CD4-positive, CD25-positive, alpha-beta regulatory T cell (primary cell): Measurements from ENCODE around the gene SHB. TPM values are rescaled to one million over a fixed set of nuclear protein-coding genes. Genes with fewer than 3 reads are reported as not detected.
"Not testable (repeated sequence)": the region's sequence is repeated elsewhere in the genome, so short reads cannot be mapped to it uniquely, and the experiment has no call there.

Experiments used
- ATAC-seq, 2 donors: fragments of 150-1000 bp; cut with Tn5 transposase; one replicate each; pipeline ENCODE4 v1.10.0; 2021; ENCODE audit warnings: low read depth in 2 of 2, moderate number of reproducible peaks in 2 of 2, moderate library complexity in 1 of 2
- DNase-seq, 3 donors: peaks; one replicate each; pipeline versions ENCODE4 v3.0.0 to v3.0.0-alpha.2; 2012 to 2022; ENCODE audit warnings: mixed read lengths in 1 of 3
- H3K27ac ChIP-seq: one replicate; pipeline ENCODE4 v1.7.0; 2013; ENCODE audit warnings: mild to moderate bottlenecking, low read length; ENCODE audit not compliant: insufficient read depth, poor library complexity, severe bottlenecking
- H3K27me3 ChIP-seq: one replicate; pipeline ENCODE4 v1.7.0; 2013; ENCODE audit warnings: low read length; ENCODE audit not compliant: control insufficient read depth, insufficient read depth
- H3K36me3 ChIP-seq: one replicate; pipeline ENCODE4 v1.7.0; 2013; ENCODE audit warnings: mild to moderate bottlenecking, low read length, moderate library complexity; ENCODE audit not compliant: control insufficient read depth, insufficient read depth
- H3K4me1 ChIP-seq: 2 replicates; pipeline ENCODE4 v1.7.0; 2013; ENCODE audit warnings: mild to moderate bottlenecking, low read length; ENCODE audit not compliant: insufficient read depth, control insufficient read depth, poor library complexity, severe bottlenecking
- H3K4me3 ChIP-seq: one replicate; pipeline ENCODE4 v1.7.0; 2013; ENCODE audit warnings: low read depth, mild to moderate bottlenecking, low read length, moderate library complexity
- H3K9me3 ChIP-seq, 2 experiments: 1 replicate in 1 of 2; 2 replicates in 1 of 2; pipeline ENCODE4 v1.7.0; 2013; ENCODE audit warnings: low read length in 2 of 2, mild to moderate bottlenecking in 1 of 2, moderate library complexity in 1 of 2; ENCODE audit not compliant: control insufficient read depth in 2 of 2
- H3K27ac Mint-ChIP-seq, 3 donors: one replicate each; pipeline ENCODE4 v1.8.0; 2020 to 2022; ENCODE audit warnings: mild to moderate bottlenecking in 3 of 3, mixed read lengths in 3 of 3, moderate library complexity in 2 of 3
- H3K27me3 Mint-ChIP-seq: one replicate; pipeline ENCODE4 v1.8.0; 2022; ENCODE audit warnings: mild to moderate bottlenecking, mixed read lengths
- H3K36me3 Mint-ChIP-seq: one replicate; pipeline ENCODE4 v1.8.0; 2020; ENCODE audit warnings: mixed read lengths
- H3K4me1 Mint-ChIP-seq, 4 donors: one replicate each; pipeline ENCODE4 v1.8.0; 2020 to 2022; ENCODE audit warnings: mixed read lengths in 4 of 4, mild to moderate bottlenecking in 1 of 4
- H3K4me3 Mint-ChIP-seq, 4 donors: one replicate each; pipeline ENCODE4 v1.8.0; 2020 to 2022; ENCODE audit warnings: mild to moderate bottlenecking in 4 of 4, mixed read lengths in 4 of 4, moderate library complexity in 3 of 4
- H3K9me3 Mint-ChIP-seq, 7 donors: one replicate each; pipeline ENCODE4 v1.8.0; 2020 to 2022; ENCODE audit warnings: mixed read lengths in 7 of 7, mild to moderate bottlenecking in 3 of 7, moderate library complexity in 2 of 7
- polyA plus RNA-seq, 4 donors: library from polyadenylated mRNA; unstranded; fragments of 300-500 nt; fragmentation: Illumina TruSeq; gene quantifications; one replicate each; pipeline ENCODE4 v1.2.3, GENCODE V29; 2021
- total RNA-seq: library from RNA; stranded (reverse); gene quantifications from one replicate; pipeline ENCODE4 v1.2.3, GENCODE V29; 2022

The SHB gene
- total and polyA plus RNA-seq, 5 donors from 2014 or later, result 0.27 to 0.69 TPM; not detected in 3

- not testable (repeated sequence) for H3K4me3 ChIP-seq, H3K9me3 Mint-ChIP-seq, H3K27ac Mint-ChIP-seq, H3K27ac ChIP-seq, H3K9me3 ChIP-seq, ATAC-seq, DNase-seq, H3K4me3 Mint-ChIP-seq, H3K27me3 ChIP-seq, H3K4me1 ChIP-seq, H3K27me3 Mint-ChIP-seq
- Mint-ChIP-seq H3K4me1 (peaks cover 4 to 13% (median 7%) of the 10 kb centered on the region in 4 donors), H3K36me3 (peaks cover 36% of the 10 kb centered on the region)
- H3K36me3 ChIP-seq, result peaks cover 30% of the 10 kb centered on the region
Measured at GRCh38 chr9:37887977-37888583, 180.9 kb downstream of the SHB start.

DNA sequence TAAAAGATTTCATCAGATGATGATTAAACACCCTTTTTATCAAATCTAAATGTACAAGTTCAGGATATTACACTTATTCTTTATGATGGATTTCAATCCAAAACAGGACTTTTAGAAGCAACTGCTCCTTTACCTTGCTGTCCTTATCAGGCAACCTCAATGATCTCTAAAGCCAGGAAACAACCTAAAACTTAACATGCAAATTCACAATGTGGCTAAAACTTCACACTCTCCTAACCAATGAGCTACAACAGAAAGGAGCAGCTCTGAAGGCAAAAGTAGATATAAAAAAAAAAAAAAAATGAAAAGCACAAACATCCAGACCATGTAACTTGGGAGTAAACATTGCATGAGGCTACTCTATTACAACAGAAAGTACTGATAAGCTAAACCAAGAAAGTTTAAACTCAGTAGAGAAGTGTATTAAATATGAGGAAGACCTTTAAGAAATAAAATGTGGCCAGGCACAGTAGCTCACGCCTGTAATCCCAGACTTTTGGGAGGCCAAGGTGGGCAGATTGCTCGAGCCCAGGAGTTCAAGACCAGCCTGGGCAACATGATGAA lies 188.0 kb downstream of the SHB start:
- Mint-ChIP-seq H3K9me3 (no peaks in the 10 kb centered on the region), H3K27ac (no peak overlapping the region), H3K4me3 (no peak overlapping the region), H3K4me1 (peaks cover 5 to 9% (median 7%) of the 10 kb centered on the region in 4 donors), H3K36me3 (peaks cover 22% of the 10 kb centered on the region), H3K27me3 (no peaks in the 10 kb centered on the region)
- Histone ChIP-seq H3K36me3 (peaks cover 11% of the 10 kb centered on the region), H3K9me3 (no peaks in the 10 kb centered on the region), H3K4me3 (no peak overlapping the region), H3K27ac (no peak overlapping the region), H3K4me1 (no peaks in the 10 kb centered on the region), H3K27me3 (no peaks in the 10 kb centered on the region)
- DNase-seq (no peak), ATAC-seq (no peak)

GRCh38 chr9:37876376-37876775 lies 192.7 kb downstream of the SHB start:
- no peak overlapping the region for H3K27ac ChIP-seq
- ATAC-seq (no peak), DNase-seq (no peak)
- H3K27me3 ChIP-seq, result no peaks in the 10 kb centered on the region
- H3K4me3 Mint-ChIP-seq, result no peak overlapping the region
- H3K36me3 ChIP-seq, result peaks cover 7% of the 10 kb centered on the region
- no peaks in the 10 kb centered on the region for H3K4me1 ChIP-seq
- no peaks in the 10 kb centered on the region for H3K9me3 ChIP-seq
- H3K4me1 Mint-ChIP-seq, result peaks cover 0 to 5% (median 3%) of the 10 kb centered on the region in 4 donors
- peaks cover 16% of the 10 kb centered on the region for H3K36me3 Mint-ChIP-seq
- no peaks in the 10 kb centered on the region for H3K27me3 Mint-ChIP-seq
- H3K4me3 ChIP-seq, result no peak overlapping the region
- no peak overlapping the region for H3K27ac Mint-ChIP-seq
- H3K9me3 Mint-ChIP-seq, result no peaks in the 10 kb centered on the region

DNA sequence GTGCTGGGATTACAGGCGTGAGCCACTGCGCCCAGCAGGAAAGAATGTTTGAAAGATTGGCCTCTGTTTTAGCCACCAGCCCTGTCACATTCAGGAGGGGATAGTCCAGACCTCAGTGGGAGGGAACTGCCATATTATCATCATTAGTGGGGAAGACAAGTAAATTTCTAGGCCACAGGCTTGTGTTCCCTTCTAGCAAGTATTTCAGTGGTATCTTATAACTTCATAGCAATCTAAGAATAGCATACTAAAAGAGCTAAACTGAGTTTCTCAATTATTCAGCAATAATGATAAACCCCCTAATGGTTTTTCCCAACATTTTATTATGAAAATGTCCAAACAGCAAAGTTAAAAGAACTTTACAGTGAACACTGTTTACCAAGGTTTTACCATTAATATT lies 195.1 kb downstream of the SHB start:
- ATAC-seq, result no peak
- Mint-ChIP-seq H3K36me3 (peaks cover 7% of the 10 kb centered on the region), H3K4me1 (no peaks in the 10 kb centered on the region), H3K27ac (no peak overlapping the region), H3K27me3 (no peaks in the 10 kb centered on the region), H3K4me3 (no peak overlapping the region), H3K9me3 (no peaks in the 10 kb centered on the region)
- H3K9me3 ChIP-seq, result no peaks in the 10 kb centered on the region
- H3K27ac ChIP-seq, result no peak overlapping the region
- no peak for DNase-seq
- no peaks in the 10 kb centered on the region for H3K27me3 ChIP-seq
- no peaks in the 10 kb centered on the region for H3K4me1 ChIP-seq
- no peak overlapping the region for H3K4me3 ChIP-seq
- no peaks in the 10 kb centered on the region for H3K36me3 ChIP-seq

DNA sequence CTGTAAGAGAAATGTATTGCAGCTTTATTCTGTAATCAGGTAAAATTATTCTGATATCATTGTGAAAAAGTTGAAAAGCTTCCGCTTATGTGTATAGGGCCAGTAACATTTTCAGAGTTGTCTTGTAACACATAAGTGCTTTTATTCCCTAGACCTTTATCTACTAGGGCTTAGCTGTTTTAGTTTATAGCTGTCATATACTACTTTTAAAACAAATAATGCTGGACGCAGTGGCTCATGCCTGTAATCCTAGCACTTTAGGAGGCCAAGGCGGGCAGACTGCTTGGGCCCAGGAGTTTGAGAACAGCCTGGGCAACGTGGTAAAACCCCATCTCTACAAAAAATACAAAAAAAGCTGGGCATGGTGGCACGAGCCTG lies 198.2 kb downstream of the SHB start:
- Mint-ChIP-seq H3K4me1 (peaks cover 0 to 4% (median 0%) of the 10 kb centered on the region in 4 donors), H3K4me3 (no peak overlapping the region), H3K36me3 (peaks cover 8% of the 10 kb centered on the region), H3K27ac (no peak overlapping the region), H3K9me3 (no peaks in the 10 kb centered on the region), H3K27me3 (no peaks in the 10 kb centered on the region)
- Histone ChIP-seq H3K9me3 (no peaks in the 10 kb centered on the region), H3K4me1 (no peaks in the 10 kb centered on the region), H3K36me3 (no peaks in the 10 kb centered on the region), H3K4me3 (no peak overlapping the region), H3K27ac (no peak overlapping the region), H3K27me3 (no peaks in the 10 kb centered on the region)
- ATAC-seq (no peak), DNase-seq (no peak)

DNA sequence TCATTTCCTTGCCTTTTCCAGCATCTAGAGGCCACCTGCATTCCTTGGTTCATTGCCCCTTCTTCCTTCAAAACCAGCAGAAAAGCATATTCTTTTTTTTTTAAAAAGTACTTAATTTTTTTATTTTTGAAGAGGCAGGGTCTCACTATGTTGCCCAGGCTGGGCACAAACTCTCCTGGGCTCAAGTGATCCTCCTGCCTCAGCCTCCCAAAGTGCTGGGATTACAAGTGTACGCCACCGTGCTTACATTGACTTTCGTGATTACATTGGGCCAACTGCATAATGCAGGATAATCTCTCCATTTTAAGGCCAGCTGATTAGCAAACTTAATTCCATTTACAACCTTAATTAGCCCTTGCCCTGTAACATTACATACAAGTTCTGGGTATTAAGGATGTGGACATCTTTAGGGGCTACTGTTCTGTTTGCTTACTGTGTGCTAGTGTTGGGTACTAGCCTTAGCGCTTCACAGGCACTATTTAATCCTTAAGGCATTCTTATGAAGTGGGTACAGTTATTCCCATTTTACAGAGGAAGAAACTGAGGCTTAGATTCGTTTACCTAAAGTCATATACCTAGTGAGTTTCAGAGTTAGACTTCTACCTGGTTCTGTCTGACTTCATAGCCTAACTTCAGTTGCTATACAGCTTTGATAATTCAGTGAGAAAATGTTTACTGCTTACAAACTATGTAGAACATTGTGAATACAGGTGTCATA lies 198.8 kb downstream of the SHB start:
- Mint-ChIP-seq H3K27ac (no peak overlapping the region), H3K36me3 (peaks cover 11% of the 10 kb centered on the region), H3K9me3 (no peaks in the 10 kb centered on the region), H3K4me1 (peaks cover 0 to 4% (median 0%) of the 10 kb centered on the region in 4 donors), H3K27me3 (no peaks in the 10 kb centered on the region), H3K4me3 (no peak overlapping the region)
- Histone ChIP-seq H3K27ac (no peak overlapping the region), H3K9me3 (no peaks in the 10 kb centered on the region), H3K4me1 (no peaks in the 10 kb centered on the region), H3K27me3 (no peaks in the 10 kb centered on the region), H3K4me3 (no peak overlapping the region), H3K36me3 (no peaks in the 10 kb centered on the region)
- no peak for DNase-seq
- ATAC-seq, result no peak
